T-cell (primary cell): ENCODE results near the gene RAPH1. TPM values are rescaled to one million over a fixed set of nuclear protein-coding genes. Genes with fewer than 3 reads are reported as not detected.

ENCODE experiments used
- ATAC-seq, 4 experiments: fragments of 200-7000 bp in 3 of 4; fragments of 150-1000 bp in 1 of 4; cut with Tn5 transposase; replicated peaks in 1 of 4; 1 replicate in 3 of 4; 2 replicates in 1 of 4; pipeline ENCODE4 v1.10.0; 2021; ENCODE audit warnings: moderate library complexity in 3 of 4, mild to moderate bottlenecking in 2 of 4, moderate number of reproducible peaks in 1 of 4
- CTCF ChIA-PET, 2 donors: fragments of 300-600 bp; sonication (Branson Sonifier 250); formaldehyde crosslinking; loops; one replicate each; lab custom pipeline; 2022; ENCODE audit warnings: antibody characterized with exemption in 2 of 2; lab: Charles Lee
- POLR2A ChIA-PET, 2 donors: fragments of 300-600 bp; sonication (Branson Sonifier 250); formaldehyde crosslinking; loops; one replicate each; lab custom pipeline; 2022; ENCODE audit warnings: antibody characterized with exemption in 2 of 2; lab: Charles Lee
- DNase-seq, 35 experiments: peaks; one replicate each; pipeline versions ENCODE4 v3.0.0 to v3.0.0-alpha.2; 2013 to 2023
- H3K27ac ChIP-seq: one replicate; pipeline ENCODE4 v1.5.1; 2013; ENCODE audit warnings: low read length
- H3K27me3 ChIP-seq, 2 experiments: replicated peaks in 1 of 2; 1 replicate in 1 of 2; 2 replicates in 1 of 2; pipeline versions ENCODE4 v1.6.1 to v1.7.0; 2013; ENCODE audit warnings: low read length in 1 of 2, mixed read lengths in 1 of 2; ENCODE audit not compliant: control insufficient read depth in 2 of 2, insufficient read depth in 2 of 2; ENCODE audit errors: extremely low read depth in 1 of 2
- H3K36me3 ChIP-seq, 2 donors: 1 replicate in 1 of 2; 2 replicates in 1 of 2; pipeline versions ENCODE4 v1.6.1 to v1.7.0; 2013; ENCODE audit warnings: low read length in 1 of 2; ENCODE audit not compliant: control insufficient read depth in 2 of 2, insufficient read depth in 1 of 2; ENCODE audit errors: extremely low read depth in 1 of 2
- H3K4me1 ChIP-seq, 2 experiments: 1 replicate in 1 of 2; 2 replicates in 1 of 2; pipeline versions ENCODE4 v1.6.1 to v1.7.0; 2013; ENCODE audit warnings: low read length in 2 of 2, mixed read lengths in 1 of 2; ENCODE audit not compliant: insufficient read depth in 2 of 2, control insufficient read depth in 1 of 2; ENCODE audit errors: extremely low read depth in 1 of 2
- H3K4me3 ChIP-seq, 2 donors: 1 replicate in 1 of 2; 2 replicates in 1 of 2; pipeline versions ENCODE4 v1.5.1 to v1.7.0; 2013; ENCODE audit warnings: mild to moderate bottlenecking in 2 of 2, low read length in 1 of 2, moderate library complexity in 1 of 2; ENCODE audit not compliant: control insufficient read depth in 1 of 2; ENCODE audit errors: extremely low read depth in 1 of 2
- H3K9me3 ChIP-seq: 2 replicates; pipeline ENCODE4 v1.7.0; 2013
- H3K27ac Mint-ChIP-seq, 2 donors: one replicate each; pipeline ENCODE4 v1.8.0; 2020 to 2021; ENCODE audit warnings: mild to moderate bottlenecking in 2 of 2, mixed read lengths in 2 of 2
- H3K27me3 Mint-ChIP-seq, 2 donors: one replicate each; pipeline ENCODE4 v1.8.0; 2021 to 2022; ENCODE audit warnings: mixed read lengths in 2 of 2
- H3K36me3 Mint-ChIP-seq: one replicate; pipeline ENCODE4 v1.8.0; 2021; ENCODE audit warnings: mixed read lengths
- H3K4me1 Mint-ChIP-seq, 3 donors: one replicate each; pipeline ENCODE4 v1.8.0; 2020 to 2022; ENCODE audit warnings: mixed read lengths in 3 of 3, mild to moderate bottlenecking in 1 of 3
- H3K4me3 Mint-ChIP-seq, 3 donors: one replicate each; pipeline ENCODE4 v1.8.0; 2020 to 2022; ENCODE audit warnings: mild to moderate bottlenecking in 3 of 3, mixed read lengths in 3 of 3, moderate library complexity in 3 of 3
- H3K9me3 Mint-ChIP-seq, 3 donors: one replicate each; pipeline ENCODE4 v1.8.0; 2020 to 2022; ENCODE audit warnings: mixed read lengths in 3 of 3
- WGBS: methylation state at CpG from one replicate; pipeline ENCODE4 v1.1.5; 2013; ENCODE audit warnings: missing lambda C conversion rate; ENCODE audit not compliant: insufficient coverage; 5-methylcytosine and 5-hydroxymethylcytosine counted together
- total RNA-seq, 35 experiments: library from RNA in 6 of 35; stranded (reverse) in 6 of 35; fragments of 120-200 nt in 1 of 35; gene quantifications; one replicate each; pipeline versions ENCODE4 v1.2.1 to v1.2.4 and lab custom pipeline; 2013 to 2026

Gene RAPH1
- total RNA-seq, 5 donors from 2014 or later (not counting 1 experiment from before 2014, with no cell fraction given) = 1.4 to 4.4 (median 2.8) TPM

DNA sequence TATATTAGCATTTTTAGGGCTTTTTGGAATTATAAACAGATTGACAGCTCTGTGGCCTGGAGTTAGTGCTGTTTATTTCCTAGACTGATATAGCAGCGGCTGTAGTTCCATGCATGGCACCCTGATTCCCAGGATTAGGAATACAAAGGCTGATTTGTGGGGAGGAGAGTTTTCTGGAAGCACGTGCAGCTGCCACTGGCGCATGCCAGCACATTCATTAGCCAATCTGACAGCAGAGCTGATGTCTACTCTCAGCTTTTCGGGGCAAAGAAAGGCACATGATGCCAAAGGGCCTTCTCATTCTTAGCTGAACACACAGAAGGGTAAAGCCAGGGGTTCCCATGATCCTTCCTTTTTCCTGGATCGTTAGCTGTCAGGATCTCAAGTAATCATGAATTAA, 45.7 kb upstream of the RAPH1 start:
- Mint-ChIP-seq H3K9me3 (no peaks in the 10 kb centered on the region), H3K36me3 (no peaks in the 10 kb centered on the region), H3K4me1 (peaks cover 5 to 13% (median 7%) of the 10 kb centered on the region in 3 donors), H3K27me3 (no peaks in the 10 kb centered on the region), H3K4me3 (no peak overlapping the region), H3K27ac (no peak overlapping the region)
- ChIA-PET POLR2A (no interaction called here), CTCF (no interaction called here)
- DNase-seq (no peak), ATAC-seq (no peak)
- Histone ChIP-seq H3K36me3 (no peaks in the 10 kb centered on the region), H3K4me1 (no peaks in the 10 kb centered on the region), H3K27ac (no peak overlapping the region), H3K9me3 (no peaks in the 10 kb centered on the region), H3K4me3 (no peak overlapping the region), H3K27me3 (no peaks in the 10 kb centered on the region)
- WGBS = 71% methylated on average over 5 of the region's 5 CpGs

DNA sequence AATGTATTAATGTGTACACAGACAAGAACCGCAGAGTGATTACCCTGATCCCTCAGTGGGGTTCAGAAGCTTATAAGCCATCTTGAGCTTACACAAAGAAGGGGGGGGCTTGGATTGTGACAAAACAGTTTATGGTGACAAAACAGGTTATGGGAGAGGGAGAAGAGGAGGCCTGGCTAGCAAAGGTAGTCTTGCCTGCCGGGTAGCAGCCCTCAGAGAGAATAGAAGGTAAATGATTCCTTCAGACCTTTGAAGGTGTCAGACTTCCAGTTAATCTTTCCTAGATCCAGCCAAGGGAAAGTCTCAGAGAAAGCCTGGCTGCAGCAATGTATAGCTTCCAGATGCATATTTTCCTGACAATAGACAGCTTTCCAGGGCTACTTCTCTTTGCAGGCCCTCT, 44.6 kb upstream of the RAPH1 start:
- no peaks in the 10 kb centered on the region for H3K9me3 Mint-ChIP-seq
- Histone ChIP-seq H3K36me3 (no peaks in the 10 kb centered on the region), H3K4me3 (no peak overlapping the region), H3K27me3 (no peaks in the 10 kb centered on the region), H3K4me1 (no peaks in the 10 kb centered on the region), H3K9me3 (no peaks in the 10 kb centered on the region), H3K27ac (no peak overlapping the region)
- CTCF ChIA-PET = no interaction called here
- POLR2A ChIA-PET = no interaction called here
- H3K4me3 Mint-ChIP-seq = no peak overlapping the region
- H3K4me1 Mint-ChIP-seq = peaks cover 5 to 13% (median 7%) of the 10 kb centered on the region in 3 donors
- DNase-seq (no peak), ATAC-seq (no peak)
- no peaks in the 10 kb centered on the region for H3K36me3 Mint-ChIP-seq
- H3K27me3 Mint-ChIP-seq = no peaks in the 10 kb centered on the region
- H3K27ac Mint-ChIP-seq = no peak overlapping the region
- WGBS = 83% methylated on average over 1 of the region's 2 CpGs

DNA sequence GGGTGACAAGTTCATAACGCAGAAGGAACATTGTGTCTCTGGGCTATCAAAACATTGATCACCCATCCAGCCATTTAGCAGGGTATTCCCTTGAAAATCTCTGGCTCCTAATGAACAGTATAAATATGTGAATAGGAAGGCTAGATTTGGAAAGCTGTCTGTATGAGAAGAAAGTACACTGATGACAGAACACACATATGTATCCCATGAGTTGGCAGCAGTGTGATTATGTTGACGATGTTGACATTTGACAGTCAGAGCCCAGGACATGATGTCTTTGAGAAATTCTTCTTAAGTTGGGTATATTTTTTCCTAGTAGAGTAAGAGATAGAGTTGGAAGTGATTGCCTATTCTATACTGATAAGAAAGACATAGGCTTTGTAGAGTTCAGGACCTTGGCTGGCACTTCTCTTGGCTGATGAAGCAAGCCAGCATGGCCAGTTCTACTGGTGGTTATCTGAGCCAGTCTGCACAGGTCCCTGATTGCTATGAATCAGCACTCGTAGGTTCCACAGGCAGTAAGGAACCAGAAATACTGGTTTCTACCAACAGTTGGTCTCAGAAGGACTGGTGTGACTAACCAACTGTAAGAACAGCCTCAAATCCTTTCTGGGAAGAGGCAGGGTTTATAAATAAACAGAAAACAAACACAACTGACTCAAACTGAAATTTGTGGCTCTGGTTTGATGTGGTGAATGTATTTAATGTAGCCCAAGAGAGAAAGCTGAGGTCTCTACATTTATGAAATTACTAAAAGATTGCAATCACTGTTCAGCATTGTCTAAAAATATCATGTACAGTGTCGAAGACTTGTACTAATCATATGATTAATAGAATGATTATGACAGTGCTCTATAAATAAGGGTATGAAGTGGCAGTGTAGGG, 43.9 kb upstream of the RAPH1 start:
- no peak overlapping the region for H3K4me3 Mint-ChIP-seq
- Histone ChIP-seq H3K27me3 (no peaks in the 10 kb centered on the region), H3K36me3 (no peaks in the 10 kb centered on the region), H3K27ac (no peak overlapping the region), H3K9me3 (no peaks in the 10 kb centered on the region), H3K4me3 (no peak overlapping the region), H3K4me1 (no peaks in the 10 kb centered on the region)
- DNase-seq (no peak), ATAC-seq (peak in 1 of 4 experiments; percentile 9)
- H3K36me3 Mint-ChIP-seq = no peaks in the 10 kb centered on the region
- H3K27ac Mint-ChIP-seq = no peak overlapping the region
- no peaks in the 10 kb centered on the region for H3K9me3 Mint-ChIP-seq
- peaks cover 5 to 13% (median 7%) of the 10 kb centered on the region in 3 donors for H3K4me1 Mint-ChIP-seq
- H3K27me3 Mint-ChIP-seq = no peaks in the 10 kb centered on the region
- CTCF ChIA-PET = no interaction called here
- POLR2A ChIA-PET = no interaction called here
- 20% methylated on average over 1 of the region's 4 CpGs for WGBS

DNA sequence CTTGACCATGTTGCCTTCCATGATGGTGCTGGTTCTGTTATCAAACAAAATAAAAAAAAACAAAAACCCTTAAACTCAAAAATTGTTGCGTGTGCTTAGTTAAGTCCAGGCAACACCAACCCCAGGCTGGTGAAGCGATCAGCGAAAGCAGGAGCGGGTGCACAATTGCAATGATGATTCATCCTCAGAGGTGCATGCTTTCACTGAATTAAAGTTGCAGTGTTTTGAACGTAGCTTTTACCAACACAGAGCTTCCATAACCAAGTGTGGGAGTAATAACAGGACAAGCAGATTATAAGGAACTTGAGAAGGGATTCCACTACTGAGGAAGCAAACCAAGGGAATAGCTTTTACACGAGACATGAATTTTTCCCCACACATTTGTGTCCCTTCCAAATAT, 39.7 kb upstream of the RAPH1 start:
- H3K4me3 Mint-ChIP-seq = no peak overlapping the region
- ATAC-seq (no peak), DNase-seq (no peak)
- no peaks in the 10 kb centered on the region for H3K36me3 ChIP-seq
- POLR2A ChIA-PET = no interaction called here
- no peaks in the 10 kb centered on the region for H3K27me3 ChIP-seq
- CTCF ChIA-PET = interaction anchor here (0.5 to 1.0 kb wide), 2 partner anchors 40 to 41 kb away, joined by 3 to 9 read pairs; no protein-coding TSS in a partner anchor
- H3K4me3 ChIP-seq = no peak overlapping the region
- H3K27ac ChIP-seq = no peak overlapping the region
- no peaks in the 10 kb centered on the region for H3K36me3 Mint-ChIP-seq
- H3K27me3 Mint-ChIP-seq = peaks cover 0 to 4% of the 10 kb centered on the region in 2 donors
- WGBS = 100% methylated on average over 3 of the region's 6 CpGs
- H3K4me1 Mint-ChIP-seq = peaks cover 2 to 13% (median 6%) of the 10 kb centered on the region in 3 donors
- H3K27ac Mint-ChIP-seq = no peak overlapping the region
- H3K9me3 Mint-ChIP-seq = no peaks in the 10 kb centered on the region
- no peaks in the 10 kb centered on the region for H3K9me3 ChIP-seq
- H3K4me1 ChIP-seq = no peaks in the 10 kb centered on the region

DNA sequence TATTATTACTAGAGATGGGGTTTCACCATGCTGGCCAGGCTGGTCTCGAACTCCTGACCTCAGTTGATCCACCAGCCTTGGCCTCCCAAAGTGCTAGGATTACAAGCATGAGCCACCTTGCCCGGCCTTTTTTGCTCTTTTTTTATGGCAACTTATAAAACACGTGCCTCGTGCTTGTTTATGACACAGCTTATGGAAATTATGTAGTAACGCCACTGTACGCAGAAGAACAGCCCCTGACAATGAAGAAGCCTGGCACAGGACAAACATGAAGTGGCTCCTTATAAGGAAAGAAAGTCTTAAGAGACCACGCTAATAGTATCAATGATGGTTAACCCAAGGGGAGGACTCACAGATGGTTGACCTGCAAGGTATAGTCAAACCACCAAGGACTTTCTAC, 37.2 kb upstream of the RAPH1 start:
- Histone ChIP-seq H3K27me3 (no peaks in the 10 kb centered on the region), H3K4me3 (no peak overlapping the region), H3K4me1 (no peaks in the 10 kb centered on the region), H3K9me3 (no peaks in the 10 kb centered on the region), H3K27ac (no peak overlapping the region), H3K36me3 (no peaks in the 10 kb centered on the region)
- WGBS = 86% methylated on average over 6 of the region's 7 CpGs
- no peaks in the 10 kb centered on the region for H3K36me3 Mint-ChIP-seq
- no peak for DNase-seq
- H3K27ac Mint-ChIP-seq = no peak overlapping the region
- CTCF ChIA-PET = no interaction called here
- no peaks in the 10 kb centered on the region for H3K9me3 Mint-ChIP-seq
- peaks cover 0 to 4% of the 10 kb centered on the region in 2 donors for H3K27me3 Mint-ChIP-seq
- POLR2A ChIA-PET = no interaction called here
- peaks cover 4 to 7% (median 5%) of the 10 kb centered on the region in 3 donors for H3K4me1 Mint-ChIP-seq
- no peak for ATAC-seq
- no peak overlapping the region for H3K4me3 Mint-ChIP-seq

DNA sequence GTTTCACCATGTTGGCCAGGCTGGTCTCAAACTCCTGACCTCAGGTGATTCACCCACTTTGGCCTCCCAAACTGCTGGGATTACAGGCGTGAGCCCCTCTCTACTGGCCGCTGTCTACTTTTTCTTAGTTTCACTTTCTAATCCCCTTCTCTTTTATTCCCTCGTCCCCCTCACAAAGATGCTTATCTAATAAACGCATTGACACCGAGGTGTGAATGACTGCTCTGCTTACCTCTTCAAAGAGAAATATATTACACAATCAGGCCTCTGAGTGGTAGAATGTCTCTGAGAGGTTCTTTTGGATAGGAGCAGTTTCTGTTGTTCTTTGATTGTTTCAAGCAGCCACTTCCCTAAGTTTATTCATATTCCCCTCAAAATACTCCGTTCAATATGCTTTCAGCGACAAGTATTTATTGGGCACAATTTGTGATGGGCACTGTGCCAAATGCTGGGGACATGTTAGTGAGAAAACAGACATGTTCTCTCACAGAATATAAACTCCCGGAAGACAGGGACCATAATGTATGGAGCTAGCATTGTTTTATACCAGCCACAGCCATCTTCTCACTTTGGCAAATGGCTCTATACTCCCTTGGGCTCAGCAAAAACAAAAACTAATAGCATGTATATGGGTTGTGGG, 34.7 kb upstream of the RAPH1 start:
- Mint-ChIP-seq H3K4me3 (no peak overlapping the region), H3K4me1 (peaks cover 4 to 7% (median 5%) of the 10 kb centered on the region in 3 donors), H3K36me3 (no peaks in the 10 kb centered on the region), H3K27ac (no peak overlapping the region), H3K27me3 (peaks cover 0 to 4% of the 10 kb centered on the region in 2 donors), H3K9me3 (no peaks in the 10 kb centered on the region)
- Histone ChIP-seq H3K27me3 (no peaks in the 10 kb centered on the region), H3K27ac (no peak overlapping the region), H3K9me3 (no peaks in the 10 kb centered on the region), H3K36me3 (no peaks in the 10 kb centered on the region), H3K4me1 (no peaks in the 10 kb centered on the region), H3K4me3 (no peak overlapping the region)
- 58% methylated on average over 2 of the region's 8 CpGs for WGBS
- ATAC-seq (no peak), DNase-seq (peak in 1 of 35 experiments; percentile 10)
- POLR2A ChIA-PET = interaction anchor here in 1 of 2 donors (0.6 kb wide), 1 partner anchor 17 kb away, joined by 4 read pairs; no protein-coding TSS in a partner anchor
- CTCF ChIA-PET = no interaction called here
